Panc1 (cell line): Measurements from ENCODE around the gene MYDGF.

Experiments
- POLR2AphosphoS5 ChIP-seq: IDR thresholded peaks from 2 replicates; pipeline ENCODE4 v1.6.1; 2012; ENCODE audit warnings: mild to moderate bottlenecking, low read depth, low read length, moderate library complexity
- TCF7L2 ChIP-seq: IDR thresholded peaks from 2 replicates; pipeline ENCODE4 v1.6.1; 2011; ENCODE audit warnings: mild to moderate bottlenecking, low read depth, low read length, inconsistent platforms
- TF ChIP-seq, protein P1 (sequence below): fragments of 450-650 bp; IDR thresholded peaks from 2 replicates; pipeline ENCODE4 v1.5.1; 2017; ENCODE audit warnings: mild to moderate bottlenecking
- TF ChIP-seq, protein P2 (sequence below), 2 experiments: IDR thresholded peaks; 2 replicates each; pipeline ENCODE4 v1.6.1; 2011 to 2012; ENCODE audit warnings: low read depth in 2 of 2, control low read depth in 1 of 2, low read length in 1 of 2, mild to moderate bottlenecking in 1 of 2, moderate library complexity in 1 of 2; ENCODE audit not compliant: insufficient read depth in 1 of 2

DNA sequence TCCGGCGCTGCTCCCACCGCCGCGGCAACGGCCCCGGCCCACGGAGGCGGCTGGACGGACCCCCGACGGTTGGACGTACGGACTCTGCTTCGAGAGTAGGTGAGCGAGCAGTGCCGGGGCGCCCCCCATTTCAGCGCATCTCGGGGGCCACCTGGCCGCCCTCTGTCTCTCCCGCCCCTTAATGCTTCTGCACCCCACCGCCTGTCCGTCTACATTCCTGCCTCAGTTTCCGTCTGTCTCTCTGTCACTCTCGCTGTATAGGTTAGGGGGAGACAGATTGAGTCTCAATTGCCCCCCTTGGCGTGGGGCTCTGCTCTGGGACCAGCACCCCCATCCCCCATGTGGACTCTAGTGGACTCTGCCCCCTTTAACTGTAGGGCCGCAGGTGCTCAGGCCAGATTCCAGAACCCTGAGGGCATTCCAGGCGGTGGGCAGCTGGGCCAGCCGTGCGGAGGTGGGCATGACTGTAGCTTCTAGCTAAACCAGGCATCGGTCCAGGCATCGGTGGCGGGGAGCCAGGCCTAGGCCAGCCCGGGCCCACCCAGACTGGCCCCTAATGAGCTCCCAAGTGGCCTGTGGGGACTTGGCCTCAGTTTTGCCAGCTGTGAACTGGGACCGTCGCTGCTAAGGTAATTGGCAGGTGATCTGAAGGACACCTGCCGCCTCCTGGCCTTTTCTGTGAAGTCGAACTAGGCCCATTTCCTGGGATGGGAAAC, 30.5 kb downstream of the MYDGF start:
- TF ChIP-seq, protein P1, sequence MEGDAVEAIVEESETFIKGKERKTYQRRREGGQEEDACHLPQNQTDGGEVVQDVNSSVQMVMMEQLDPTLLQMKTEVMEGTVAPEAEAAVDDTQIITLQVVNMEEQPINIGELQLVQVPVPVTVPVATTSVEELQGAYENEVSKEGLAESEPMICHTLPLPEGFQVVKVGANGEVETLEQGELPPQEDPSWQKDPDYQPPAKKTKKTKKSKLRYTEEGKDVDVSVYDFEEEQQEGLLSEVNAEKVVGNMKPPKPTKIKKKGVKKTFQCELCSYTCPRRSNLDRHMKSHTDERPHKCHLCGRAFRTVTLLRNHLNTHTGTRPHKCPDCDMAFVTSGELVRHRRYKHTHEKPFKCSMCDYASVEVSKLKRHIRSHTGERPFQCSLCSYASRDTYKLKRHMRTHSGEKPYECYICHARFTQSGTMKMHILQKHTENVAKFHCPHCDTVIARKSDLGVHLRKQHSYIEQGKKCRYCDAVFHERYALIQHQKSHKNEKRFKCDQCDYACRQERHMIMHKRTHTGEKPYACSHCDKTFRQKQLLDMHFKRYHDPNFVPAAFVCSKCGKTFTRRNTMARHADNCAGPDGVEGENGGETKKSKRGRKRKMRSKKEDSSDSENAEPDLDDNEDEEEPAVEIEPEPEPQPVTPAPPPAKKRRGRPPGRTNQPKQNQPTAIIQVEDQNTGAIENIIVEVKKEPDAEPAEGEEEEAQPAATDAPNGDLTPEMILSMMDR: no peak
- no peak for TF ChIP-seq TCF7L2
- TF ChIP-seq, protein P2, sequence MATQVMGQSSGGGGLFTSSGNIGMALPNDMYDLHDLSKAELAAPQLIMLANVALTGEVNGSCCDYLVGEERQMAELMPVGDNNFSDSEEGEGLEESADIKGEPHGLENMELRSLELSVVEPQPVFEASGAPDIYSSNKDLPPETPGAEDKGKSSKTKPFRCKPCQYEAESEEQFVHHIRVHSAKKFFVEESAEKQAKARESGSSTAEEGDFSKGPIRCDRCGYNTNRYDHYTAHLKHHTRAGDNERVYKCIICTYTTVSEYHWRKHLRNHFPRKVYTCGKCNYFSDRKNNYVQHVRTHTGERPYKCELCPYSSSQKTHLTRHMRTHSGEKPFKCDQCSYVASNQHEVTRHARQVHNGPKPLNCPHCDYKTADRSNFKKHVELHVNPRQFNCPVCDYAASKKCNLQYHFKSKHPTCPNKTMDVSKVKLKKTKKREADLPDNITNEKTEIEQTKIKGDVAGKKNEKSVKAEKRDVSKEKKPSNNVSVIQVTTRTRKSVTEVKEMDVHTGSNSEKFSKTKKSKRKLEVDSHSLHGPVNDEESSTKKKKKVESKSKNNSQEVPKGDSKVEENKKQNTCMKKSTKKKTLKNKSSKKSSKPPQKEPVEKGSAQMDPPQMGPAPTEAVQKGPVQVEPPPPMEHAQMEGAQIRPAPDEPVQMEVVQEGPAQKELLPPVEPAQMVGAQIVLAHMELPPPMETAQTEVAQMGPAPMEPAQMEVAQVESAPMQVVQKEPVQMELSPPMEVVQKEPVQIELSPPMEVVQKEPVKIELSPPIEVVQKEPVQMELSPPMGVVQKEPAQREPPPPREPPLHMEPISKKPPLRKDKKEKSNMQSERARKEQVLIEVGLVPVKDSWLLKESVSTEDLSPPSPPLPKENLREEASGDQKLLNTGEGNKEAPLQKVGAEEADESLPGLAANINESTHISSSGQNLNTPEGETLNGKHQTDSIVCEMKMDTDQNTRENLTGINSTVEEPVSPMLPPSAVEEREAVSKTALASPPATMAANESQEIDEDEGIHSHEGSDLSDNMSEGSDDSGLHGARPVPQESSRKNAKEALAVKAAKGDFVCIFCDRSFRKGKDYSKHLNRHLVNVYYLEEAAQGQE (IDR thresholded peaks at IDR 0.05; ENCODE audit: insufficient read depth in 1 of 2, low read depth in 2 of 2, low read length in 1 of 2): no peak
- no peak for TF ChIP-seq POLR2AphosphoS5
